SK-N-SH treated with all-trans-retinoic acid at 6 μM for 48 hours (cell line): Measurements from ENCODE around the gene GON7.

Experiments
- ATAC-seq: fragments of 200-7000 bp; cut with Tn5 transposase; 3 replicates; pipeline ENCODE4 v1.9.1; 2020; ENCODE audit warnings: mild to moderate bottlenecking, moderate library complexity
- BACH2 ChIP-seq: fragments of 250-450 bp; sonication (Bioruptor Pico); IDR thresholded peaks from 2 replicates; pipeline ENCODE4 v1.9.0; 2021; ENCODE audit warnings: mild to moderate bottlenecking, borderline replicate concordance
- CREB5 ChIP-seq: fragments of 250-450 bp; sonication (Bioruptor Pico); IDR thresholded peaks from 2 replicates; pipeline ENCODE4 v1.5.1; 2020; ENCODE audit warnings: low read depth, mild to moderate bottlenecking, moderate library complexity
- CSDC2 ChIP-seq: fragments of 250-450 bp; sonication (Bioruptor Pico); IDR thresholded peaks from 2 replicates; pipeline ENCODE4 v1.5.0; 2020; ENCODE audit warnings: mild to moderate bottlenecking, moderate library complexity
- CSRNP3 ChIP-seq: fragments of 250-450 bp; sonication (Bioruptor Pico); IDR thresholded peaks from 2 replicates; pipeline ENCODE4 v1.5.1; 2021; ENCODE audit warnings: mild to moderate bottlenecking, moderate library complexity
- ESRRG ChIP-seq: fragments of 250-450 bp; sonication (Bioruptor Pico); IDR thresholded peaks from 2 replicates; pipeline ENCODE4 v1.6.1; 2021; ENCODE audit warnings: mild to moderate bottlenecking
- GLIS3 ChIP-seq: fragments of 250-450 bp; sonication (Bioruptor Pico); IDR thresholded peaks from 2 replicates; pipeline ENCODE4 v1.5.0; 2020; ENCODE audit warnings: mild to moderate bottlenecking, moderate library complexity
- ISL1 ChIP-seq: fragments of 250-450 bp; sonication (Bioruptor Pico); IDR thresholded peaks from 2 replicates; pipeline ENCODE4 v2.1.2; 2022; ENCODE audit warnings: mild to moderate bottlenecking, moderate library complexity
- OSR1 ChIP-seq: fragments of 250-450 bp; sonication (Bioruptor Pico); IDR thresholded peaks from 2 replicates; pipeline ENCODE4 v1.8.0; 2022; ENCODE audit warnings: moderate library complexity, mild to moderate bottlenecking, inconsistent platforms
- PATZ1 ChIP-seq: fragments of 250-450 bp; sonication (Bioruptor Pico); IDR thresholded peaks from 2 replicates; pipeline ENCODE4 v1.8.0; 2020; ENCODE audit warnings: mild to moderate bottlenecking, moderate library complexity, borderline replicate concordance
- POU6F1 ChIP-seq: fragments of 250-450 bp; sonication (Bioruptor Pico); IDR thresholded peaks from 2 replicates; pipeline ENCODE4 v1.8.0; 2021; ENCODE audit warnings: low read depth, mild to moderate bottlenecking, moderate library complexity, borderline replicate concordance
- PPARA ChIP-seq: fragments of 250-450 bp; sonication (Bioruptor Pico); IDR thresholded peaks from 2 replicates; pipeline ENCODE4 v1.5.0; 2020; ENCODE audit warnings: mild to moderate bottlenecking, borderline replicate concordance
- RARB ChIP-seq: fragments of 250-450 bp; sonication (Bioruptor Pico); IDR thresholded peaks from 2 replicates; pipeline ENCODE4 v1.8.0; 2021; ENCODE audit warnings: mild to moderate bottlenecking, moderate library complexity
- SNAI2 ChIP-seq: fragments of 250-450 bp; sonication (Bioruptor Pico); IDR thresholded peaks from 2 replicates; pipeline ENCODE4 v1.5.0; 2020; ENCODE audit warnings: mild to moderate bottlenecking, moderate library complexity
- TCF4 ChIP-seq: fragments of 250-450 bp; sonication (Bioruptor Pico); IDR thresholded peaks from 2 replicates; pipeline ENCODE4 v1.8.0; 2021; ENCODE audit warnings: mild to moderate bottlenecking, moderate library complexity, borderline replicate concordance
- TOX ChIP-seq: fragments of 250-450 bp; sonication (Bioruptor Pico); IDR thresholded peaks from 2 replicates; pipeline ENCODE4 v1.8.0; 2021; ENCODE audit warnings: mild to moderate bottlenecking, moderate library complexity, borderline replicate concordance
- ZC3H10 ChIP-seq: fragments of 250-450 bp; sonication (Bioruptor Pico); IDR thresholded peaks from 2 replicates; pipeline ENCODE4 v1.5.1; 2021; ENCODE audit warnings: mild to moderate bottlenecking, moderate library complexity
- ZFP30 ChIP-seq: fragments of 450-650 bp; formaldehyde crosslinking; IDR thresholded peaks from 2 replicates; pipeline ENCODE4 v1.5.0; 2022; ENCODE audit warnings: mild to moderate bottlenecking, moderate library complexity
- ZNF565 ChIP-seq: fragments of 450-650 bp; formaldehyde crosslinking; conservative IDR thresholded peaks from 2 replicates; pipeline ENCODE4 v1.5.0; 2020; ENCODE audit warnings: low read depth, mild to moderate bottlenecking, moderate library complexity
- ZNF70 ChIP-seq: fragments of 450-650 bp; formaldehyde crosslinking; IDR thresholded peaks from 2 replicates; pipeline ENCODE4 v1.5.0; 2020; ENCODE audit warnings: mild to moderate bottlenecking, moderate library complexity
- ZNF8 ChIP-seq: fragments of 450-650 bp; formaldehyde crosslinking; IDR thresholded peaks from 2 replicates; pipeline ENCODE4 v1.5.0; 2020; ENCODE audit warnings: mild to moderate bottlenecking, moderate library complexity

Gene GON7

GRCh38 chr14:93155667-93156066 is 51.2 kb downstream of the GON7 start:
- TF ChIP-seq ZNF70 (no peak), POU6F1 (CRISPR knock-in tag) (no peak), ESRRG (CRISPR knock-in tag) (no peak), SNAI2 (CRISPR knock-in tag) (no peak), BACH2 (no peak), CSDC2 (CRISPR knock-in tag) (no peak), ZNF565 (no peak), PPARA (CRISPR knock-in tag) (no peak), GLIS3 (CRISPR knock-in tag) (no peak), CSRNP3 (CRISPR knock-in tag) (no peak), ZNF8 (CRISPR knock-in tag) (no peak), OSR1 (no peak), ZFP30 (CRISPR knock-in tag) (no peak), PATZ1 (no peak), TCF4 (no peak)
- ATAC-seq, result no peak

- ATAC-seq, result no peak
- no peak for TF ChIP-seq ZFP30 (CRISPR knock-in tag)
- TF ChIP-seq SNAI2 (CRISPR knock-in tag), result no peak
- TF ChIP-seq TCF4, result no peak
- no peak for TF ChIP-seq TOX (CRISPR knock-in tag)
- no peak for TF ChIP-seq BACH2
- no peak for TF ChIP-seq ZC3H10 (CRISPR knock-in tag)
- TF ChIP-seq ISL1 (CRISPR knock-in tag), result no peak
- TF ChIP-seq ZNF565, result no peak
- no peak for TF ChIP-seq CSDC2 (CRISPR knock-in tag)
- no peak for TF ChIP-seq RARB (CRISPR knock-in tag)
- TF ChIP-seq CREB5, result no peak
Observed at GRCh38 chr14:93153121-93153520, 53.7 kb downstream of the GON7 start.
